Prostate gland (tissue), 2 donors: ENCODE data around the gene KDELR3.

Experiments used
- POLR2A ChIP-seq: fragments of 450-650 bp; IDR thresholded peaks from one replicate; pipeline ENCODE4 v1.6.1; 2016; ENCODE audit warnings: antibody characterized with exemption, mild to moderate bottlenecking
- POLR2AphosphoS5 ChIP-seq: sonication (generic); formaldehyde crosslinking; IDR thresholded peaks from one replicate; pipeline ENCODE4 v1.6.1; 2017; ENCODE audit warnings: antibody characterized with exemption
- TF ChIP-seq, protein P1 (sequence below), 4 experiments: fragments of 200-600 bp in 2 of 4; fragments of 450-650 bp in 2 of 4; sonication (generic) in 2 of 4; IDR thresholded peaks; 1 replicate in 3 of 4; 2 replicates in 1 of 4; pipeline ENCODE4 v1.5.1; 2016 to 2019; ENCODE audit warnings: antibody characterized with exemption in 4 of 4, mild to moderate bottlenecking in 2 of 4, moderate library complexity in 2 of 4

- TF ChIP-seq, protein P1, sequence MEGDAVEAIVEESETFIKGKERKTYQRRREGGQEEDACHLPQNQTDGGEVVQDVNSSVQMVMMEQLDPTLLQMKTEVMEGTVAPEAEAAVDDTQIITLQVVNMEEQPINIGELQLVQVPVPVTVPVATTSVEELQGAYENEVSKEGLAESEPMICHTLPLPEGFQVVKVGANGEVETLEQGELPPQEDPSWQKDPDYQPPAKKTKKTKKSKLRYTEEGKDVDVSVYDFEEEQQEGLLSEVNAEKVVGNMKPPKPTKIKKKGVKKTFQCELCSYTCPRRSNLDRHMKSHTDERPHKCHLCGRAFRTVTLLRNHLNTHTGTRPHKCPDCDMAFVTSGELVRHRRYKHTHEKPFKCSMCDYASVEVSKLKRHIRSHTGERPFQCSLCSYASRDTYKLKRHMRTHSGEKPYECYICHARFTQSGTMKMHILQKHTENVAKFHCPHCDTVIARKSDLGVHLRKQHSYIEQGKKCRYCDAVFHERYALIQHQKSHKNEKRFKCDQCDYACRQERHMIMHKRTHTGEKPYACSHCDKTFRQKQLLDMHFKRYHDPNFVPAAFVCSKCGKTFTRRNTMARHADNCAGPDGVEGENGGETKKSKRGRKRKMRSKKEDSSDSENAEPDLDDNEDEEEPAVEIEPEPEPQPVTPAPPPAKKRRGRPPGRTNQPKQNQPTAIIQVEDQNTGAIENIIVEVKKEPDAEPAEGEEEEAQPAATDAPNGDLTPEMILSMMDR (IDR thresholded peaks at IDR 0.05) = no peak
- no peak for TF ChIP-seq POLR2A
- TF ChIP-seq POLR2AphosphoS5 = no peak
Measured at GRCh38 chr22:38482662-38483308, 14.9 kb downstream of the KDELR3 start.
